RWPE1 (cell line): Measurements from ENCODE around the gene PDCD1.

Source experiments
- CTCF ChIA-PET: fragments of 350-600 bp; sonication (Branson Sonifier 250); formaldehyde crosslinking; extraction: SDS; loops from one replicate; lab custom pipeline; 2021; lab: Yijun Ruan, JAX
- POLR2A ChIA-PET: fragments of 400-600 bp; formaldehyde crosslinking; extraction: SDS; loops from one replicate; lab custom pipeline; 2020; ENCODE audit warnings: antibody characterized with exemption; ENCODE audit not compliant: low non-redundant PET; lab: Yijun Ruan, JAX
- DNase-seq: peaks from one replicate; pipeline ENCODE4 v3.0.0; 2012; ENCODE audit warnings: low spot score
- H3K27ac ChIP-seq: fragments of 450-650 bp; 2 replicates; pipeline ENCODE4 v1.5.1; 2017
- CTCF ChIP-seq: fragments of 450-650 bp; conservative IDR thresholded peaks from 2 replicates; pipeline ENCODE4 v1.5.1; 2017; ENCODE audit warnings: low read depth, mild to moderate bottlenecking

The PDCD1 gene

GRCh38 chr2:241815477-241816430 lies 42.9 kb downstream of the PDCD1 start:
- no peak for TF ChIP-seq CTCF
- ChIA-PET CTCF (interaction anchor here (0.5 kb wide), 1 partner anchor 80 kb away, joined by 3 read pairs; no protein-coding TSS in a partner anchor), POLR2A (no interaction called here)
- H3K27ac ChIP-seq: no peak overlapping the region
- no peak for DNase-seq

GRCh38 chr2:241814643-241815476 lies 43.8 kb downstream of the PDCD1 start:
- TF ChIP-seq CTCF: no peak
- POLR2A ChIA-PET: no interaction called here
- H3K27ac ChIP-seq: no peak overlapping the region
- no peak for DNase-seq
- CTCF ChIA-PET: no interaction called here

GRCh38 chr2:241814393-241814642 lies 44.4 kb downstream of the PDCD1 start:
- TF ChIP-seq CTCF: no peak
- DNase-seq: no peak
- H3K27ac ChIP-seq: no peak overlapping the region
- ChIA-PET CTCF (no interaction called here), POLR2A (no interaction called here)

GRCh38 chr2:241813644-241814392 lies 44.9 kb downstream of the PDCD1 start:
- H3K27ac ChIP-seq: no peak overlapping the region
- CTCF ChIA-PET: no interaction called here
- DNase-seq: no peak
- no peak for TF ChIP-seq CTCF
- POLR2A ChIA-PET: no interaction called here

GRCh38 chr2:241812730-241813643 lies 45.7 kb downstream of the PDCD1 start:
- no peak for DNase-seq
- CTCF ChIA-PET: no interaction called here

More at GRCh38 chr2:241812730-241813643, 45.7 kb downstream of the PDCD1 start:
- TF ChIP-seq CTCF: no peak
- POLR2A ChIA-PET: interaction anchor here (0.7 kb wide), 1 partner anchor 347 kb away, joined by 3 read pairs; no protein-coding TSS in a partner anchor
- no peak overlapping the region for H3K27ac ChIP-seq
